ENCODE results near the gene S100A4.
A peak's percentile ranks its signal among the peaks of the same experiment; 100 is the strongest.

The S100A4 gene

DNA sequence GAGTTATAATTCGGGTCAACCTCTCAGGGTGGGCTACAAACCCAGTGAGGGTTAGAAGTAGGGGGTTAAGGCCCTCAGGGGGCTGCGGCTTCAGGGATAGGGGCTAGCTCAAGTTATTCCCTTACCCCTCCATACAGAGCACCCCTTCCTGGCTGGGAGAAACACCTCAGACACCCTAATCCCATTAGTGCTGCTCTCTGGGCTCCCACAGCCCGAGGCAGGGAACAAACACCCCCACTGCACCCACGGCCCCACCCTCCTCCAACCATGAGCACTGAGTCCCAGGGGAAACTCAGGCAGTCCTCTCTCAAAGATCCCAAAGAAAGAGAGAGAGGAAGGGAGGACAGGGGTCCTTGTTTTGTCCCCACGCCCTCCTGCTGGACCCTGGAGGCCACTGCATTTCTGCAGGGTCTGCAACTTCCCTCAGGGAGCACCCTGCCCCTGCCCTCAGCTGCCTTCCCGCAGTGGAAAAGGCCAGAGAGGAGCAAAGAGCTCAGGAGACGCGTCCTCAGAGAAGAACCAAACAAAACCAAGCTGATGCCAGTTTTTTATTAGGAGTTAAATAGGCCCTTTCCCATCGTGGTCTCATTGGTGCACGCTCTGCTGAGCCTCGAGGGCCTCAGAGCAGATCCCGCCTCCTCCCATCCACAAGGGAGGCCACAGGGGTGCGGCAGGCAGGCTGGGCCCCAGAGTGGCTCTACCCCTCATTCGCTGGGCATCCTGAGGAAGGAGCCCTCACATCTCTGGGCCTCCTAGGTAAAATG, 1.4 kb upstream of the S100A4 start:
- no peak for DNase-seq

DNA sequence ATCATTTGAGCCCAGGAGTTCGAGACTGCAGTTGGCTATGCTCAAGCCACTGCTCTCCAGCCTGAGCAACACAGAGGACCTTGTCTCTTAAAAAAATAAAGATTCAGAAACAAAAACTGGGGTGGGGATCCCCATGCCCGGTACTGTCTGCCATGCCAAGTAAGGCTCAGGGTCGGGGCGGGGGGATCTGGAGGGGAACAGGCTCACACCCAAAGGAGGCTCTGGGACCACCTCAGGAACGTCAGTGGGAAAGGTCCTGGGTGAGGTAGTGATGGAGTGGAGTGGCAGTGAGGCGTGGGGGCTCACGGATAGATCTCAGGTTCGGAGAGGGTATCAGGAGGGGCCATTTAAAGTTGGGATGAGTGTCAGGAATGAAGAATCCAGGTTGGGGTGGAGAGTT, 765 bp upstream of the S100A4 start:
- no peak for DNase-seq

DNA sequence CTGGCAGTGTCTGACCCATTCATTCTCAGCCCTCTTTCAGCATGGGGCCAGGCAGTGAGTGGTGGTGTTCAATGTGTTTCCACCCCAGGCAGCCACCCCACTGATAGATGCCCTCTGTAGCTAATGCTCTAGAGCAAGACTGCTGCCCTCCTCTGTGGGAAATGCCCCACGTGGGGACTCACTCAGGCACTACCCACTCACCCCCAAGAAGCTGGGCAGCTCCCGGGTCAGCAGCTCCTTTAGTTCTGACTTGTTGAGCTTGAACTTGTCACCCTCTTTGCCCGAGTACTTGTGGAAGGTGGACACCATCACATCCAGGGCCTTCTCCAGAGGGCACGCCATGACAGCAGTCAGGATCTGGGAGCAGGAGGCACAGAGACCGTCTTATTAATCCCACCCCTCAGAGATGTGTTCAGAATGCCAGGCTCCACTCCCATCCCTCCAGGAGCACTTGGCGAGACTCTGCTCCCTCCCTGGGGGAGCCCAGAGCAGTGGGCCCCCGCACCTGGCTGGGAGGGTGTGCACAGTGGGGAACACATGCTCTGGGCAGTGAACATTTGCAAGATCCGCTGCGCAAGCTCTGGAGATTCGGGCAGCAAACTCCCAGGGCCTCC, 1.0 kb downstream of the S100A4 start:
- DNase-seq: peak; percentile 26

DNA sequence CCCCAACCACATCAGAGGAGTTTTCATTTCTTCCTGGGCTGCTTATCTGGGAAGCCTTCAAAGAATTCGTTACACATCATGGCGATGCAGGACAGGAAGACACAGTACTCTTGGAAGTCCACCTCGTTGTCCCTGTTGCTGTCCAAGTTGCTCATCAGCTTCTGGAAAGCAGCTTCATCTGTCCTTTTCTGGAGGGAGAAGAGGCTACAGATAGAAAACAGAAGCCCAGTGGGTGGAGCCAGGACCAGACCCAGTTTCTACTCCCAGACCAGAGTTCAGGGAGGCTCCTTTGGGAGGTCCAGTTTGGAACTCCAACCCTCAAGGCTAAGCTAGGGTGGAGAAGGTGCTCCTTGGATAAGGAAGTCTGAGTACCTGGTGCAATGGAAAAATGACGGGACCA, 1.9 kb downstream of the S100A4 start:
- DNase-seq: no peak

DNA sequence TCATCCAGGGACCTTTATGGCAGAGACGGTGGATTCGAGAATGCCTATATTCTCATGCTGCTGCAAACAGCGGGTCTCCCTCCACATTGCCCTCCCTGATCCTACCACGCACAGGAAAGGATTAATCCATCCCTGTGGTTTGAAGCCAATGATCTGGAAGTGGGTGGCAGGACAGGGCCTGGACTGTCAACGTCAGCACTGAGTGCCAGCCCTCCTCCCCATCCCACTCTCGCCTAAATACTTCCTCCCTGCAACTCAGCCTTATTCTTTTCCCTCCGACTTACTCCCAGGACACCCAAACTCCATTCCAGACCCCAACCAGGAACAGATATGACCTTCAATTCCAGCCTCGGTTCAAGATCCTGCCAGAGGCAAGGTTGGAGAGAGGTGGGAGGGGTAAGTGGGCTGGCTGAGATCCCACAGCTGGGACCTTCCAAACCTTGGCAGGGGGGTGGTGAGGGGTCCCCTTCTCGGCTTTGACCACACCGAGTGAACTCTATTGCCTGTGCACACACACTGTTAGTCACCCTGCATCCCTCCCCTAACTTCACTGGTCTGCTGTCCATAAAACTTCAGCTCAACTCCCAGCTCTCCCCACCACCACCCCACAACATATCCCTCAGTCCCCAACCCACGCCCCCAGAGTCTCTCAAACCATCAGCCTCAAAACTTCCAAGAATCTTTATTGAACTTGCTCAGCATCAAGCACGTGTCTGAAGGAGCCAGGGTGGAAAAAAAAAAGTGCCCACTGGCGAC, 2.5 kb downstream of the S100A4 start:
- DNase-seq: no peak

DNA sequence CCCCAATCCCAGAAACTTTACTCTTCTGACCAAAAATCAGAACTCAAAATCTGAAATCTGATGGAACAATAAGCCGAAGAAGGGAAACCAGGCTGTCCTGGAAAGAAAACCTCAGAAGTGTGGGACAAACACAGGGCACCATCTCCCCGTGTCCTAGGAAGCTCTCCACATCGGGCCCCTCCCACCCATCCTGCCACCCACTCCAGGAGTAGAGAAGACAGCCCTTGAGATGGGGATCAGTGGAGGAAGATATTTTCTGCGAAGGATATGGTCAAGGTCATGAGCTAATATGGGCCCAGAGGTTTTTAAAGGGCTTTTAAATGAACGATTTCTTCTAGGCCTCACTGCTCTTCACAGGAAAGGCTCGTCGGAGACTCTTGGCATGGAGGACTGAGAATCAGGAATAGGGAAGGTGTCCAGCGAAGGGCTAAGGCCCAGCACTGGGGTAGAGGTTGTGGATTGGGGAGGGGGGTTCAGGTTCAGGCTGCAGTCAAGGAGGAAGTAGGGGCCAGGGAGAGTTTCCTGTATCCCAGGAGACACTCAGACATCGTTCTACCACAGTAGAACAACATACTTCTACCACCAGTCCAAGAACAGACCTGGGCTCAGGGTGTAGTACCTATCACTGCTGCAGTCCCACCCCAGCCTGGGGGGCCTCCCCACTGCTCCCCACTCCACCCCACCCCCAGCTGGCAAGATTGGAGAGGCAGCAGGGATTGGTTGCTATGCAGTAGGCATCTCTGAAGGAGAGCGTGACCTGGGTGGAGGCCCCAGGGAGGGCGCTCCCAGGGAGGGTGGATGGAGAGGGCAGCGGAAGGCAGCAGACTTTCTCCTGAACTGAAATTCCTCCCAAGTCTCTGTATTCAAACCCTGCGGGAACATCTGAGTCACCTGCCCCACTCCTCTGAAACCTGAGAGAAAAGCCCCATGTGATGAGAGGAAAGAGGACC, 3.7 kb downstream of the S100A4 start:
- no peak for DNase-seq

DNA sequence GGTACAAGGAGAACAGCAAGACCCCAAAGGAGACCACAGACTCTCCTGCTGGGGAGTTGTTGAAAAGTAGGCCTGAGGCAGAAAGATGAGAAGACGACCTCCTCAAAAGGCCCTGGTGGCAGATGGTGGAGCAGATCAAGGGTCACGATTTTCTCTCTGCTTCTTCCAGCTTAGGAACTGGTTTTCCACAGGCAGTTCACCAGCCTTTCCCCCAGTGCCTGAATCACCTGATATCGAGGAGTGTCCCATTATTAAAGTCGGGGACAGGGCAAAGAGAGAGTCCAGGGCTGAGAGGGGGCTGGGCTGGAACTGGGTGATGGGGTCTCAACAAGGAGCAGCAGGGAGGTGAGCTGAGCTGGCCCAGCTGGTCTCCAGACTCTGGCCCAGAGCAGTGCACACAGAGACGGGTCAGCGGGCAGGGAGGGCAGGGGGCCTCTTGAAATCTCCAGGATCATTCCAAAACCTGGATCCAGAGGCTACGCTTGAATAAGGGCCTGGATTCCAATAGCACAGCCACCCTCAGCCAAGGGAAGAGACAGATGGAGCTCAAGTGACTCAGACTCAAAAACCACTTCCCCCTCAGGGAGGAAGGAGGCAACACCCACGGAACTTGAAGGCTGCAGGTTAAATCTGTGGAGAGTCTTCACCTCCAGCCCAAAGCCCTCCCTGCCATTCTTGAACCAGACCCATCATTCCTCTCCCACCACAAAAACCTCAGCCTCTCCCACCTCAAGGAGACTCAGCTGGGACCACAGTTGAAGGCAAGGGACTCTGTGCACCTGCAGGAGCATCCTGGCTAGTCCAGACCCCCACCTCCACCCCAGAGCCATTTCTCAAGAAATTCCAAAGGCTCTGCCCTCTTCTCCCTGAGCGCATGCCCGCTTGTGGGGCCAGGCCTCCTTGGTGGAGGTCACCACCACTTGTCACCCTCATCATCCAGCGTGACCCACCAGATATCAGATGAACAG, 4.9 kb downstream of the S100A4 start, which contains the start of gene S100A5:
S100A5 (minus strand) TSS at position 541 of the 968 bp plus-strand sequence. CDS start 743 bp downstream, outside the sequence.
- DNase-seq: peak; percentile 76

DNA sequence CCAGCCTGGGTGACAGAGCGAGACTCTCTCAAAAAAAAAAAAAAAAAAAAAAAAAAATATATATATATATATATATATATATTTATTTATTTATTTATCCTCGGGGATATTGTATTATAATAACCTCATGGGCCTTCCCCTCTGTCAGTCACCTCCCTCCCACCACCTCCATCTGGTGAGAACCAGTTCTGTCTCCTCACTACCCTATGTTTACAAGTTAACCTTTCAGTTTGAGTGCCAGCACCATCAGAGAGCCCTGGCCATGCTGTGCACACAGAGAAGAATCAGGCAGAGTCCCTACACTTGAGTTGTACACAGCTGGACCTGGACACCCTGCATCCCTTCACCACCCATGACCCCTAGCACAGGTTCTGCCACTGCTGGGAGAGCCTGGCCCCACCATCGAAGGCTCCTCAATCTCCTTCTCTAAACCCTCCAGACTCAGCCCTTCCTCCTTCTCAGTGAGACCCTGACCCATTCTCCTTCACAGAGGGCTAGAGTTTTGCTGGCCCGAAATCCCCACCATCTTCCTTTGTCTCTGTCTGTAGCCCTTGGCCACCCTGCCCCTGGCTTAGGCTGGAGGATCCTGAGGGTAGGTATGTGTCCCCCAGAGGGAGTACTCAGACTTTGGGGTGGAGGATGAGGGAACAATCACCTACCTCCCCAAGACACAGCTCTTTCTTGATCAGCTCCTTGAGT, 6.1 kb downstream of the S100A4 start:
- no peak for DNase-seq

DNA sequence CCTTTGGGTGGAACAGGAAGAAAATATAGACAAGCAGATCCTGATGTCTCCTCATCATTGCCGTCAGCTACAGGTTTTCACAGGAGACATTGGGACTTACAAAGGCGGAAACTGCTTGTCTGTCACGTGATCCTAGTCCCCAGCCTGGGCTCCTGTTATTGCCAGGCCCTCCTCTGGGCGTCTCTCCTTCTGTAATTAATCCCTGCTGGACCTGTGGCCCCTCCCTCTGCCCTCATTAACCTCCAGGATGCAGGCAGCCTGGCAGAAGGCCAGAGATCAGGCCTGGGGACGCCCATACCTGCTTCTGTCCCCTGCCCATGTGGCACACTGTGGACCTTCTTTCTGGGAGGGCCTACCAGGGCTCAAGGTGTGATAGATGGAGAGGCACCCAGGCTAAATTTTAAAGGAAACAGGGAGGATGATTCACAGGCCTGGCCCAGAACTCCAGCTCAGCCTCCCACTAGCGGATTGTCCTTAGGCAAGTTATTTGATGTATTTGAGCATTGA, 7.2 kb downstream of the S100A4 start:
- DNase-seq: no peak

DNA sequence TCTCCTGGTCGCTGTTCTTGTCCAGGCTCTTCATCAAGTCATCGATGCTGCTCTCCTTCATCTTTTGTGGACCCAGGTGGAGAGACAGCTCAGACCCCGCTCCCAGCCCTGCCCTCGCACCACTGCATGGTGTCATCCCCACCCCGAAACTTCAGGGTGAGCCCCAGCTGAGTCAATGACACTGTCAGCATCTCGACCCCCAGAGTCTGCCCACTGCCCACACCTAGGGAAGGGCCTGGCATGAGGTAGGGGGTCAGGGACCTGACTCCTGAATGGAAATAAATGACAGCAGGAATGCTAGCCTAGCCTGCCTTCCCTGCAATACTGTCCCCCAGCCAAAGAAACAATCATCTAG, 8.3 kb downstream of the S100A4 start:
- no peak for DNase-seq

DNA sequence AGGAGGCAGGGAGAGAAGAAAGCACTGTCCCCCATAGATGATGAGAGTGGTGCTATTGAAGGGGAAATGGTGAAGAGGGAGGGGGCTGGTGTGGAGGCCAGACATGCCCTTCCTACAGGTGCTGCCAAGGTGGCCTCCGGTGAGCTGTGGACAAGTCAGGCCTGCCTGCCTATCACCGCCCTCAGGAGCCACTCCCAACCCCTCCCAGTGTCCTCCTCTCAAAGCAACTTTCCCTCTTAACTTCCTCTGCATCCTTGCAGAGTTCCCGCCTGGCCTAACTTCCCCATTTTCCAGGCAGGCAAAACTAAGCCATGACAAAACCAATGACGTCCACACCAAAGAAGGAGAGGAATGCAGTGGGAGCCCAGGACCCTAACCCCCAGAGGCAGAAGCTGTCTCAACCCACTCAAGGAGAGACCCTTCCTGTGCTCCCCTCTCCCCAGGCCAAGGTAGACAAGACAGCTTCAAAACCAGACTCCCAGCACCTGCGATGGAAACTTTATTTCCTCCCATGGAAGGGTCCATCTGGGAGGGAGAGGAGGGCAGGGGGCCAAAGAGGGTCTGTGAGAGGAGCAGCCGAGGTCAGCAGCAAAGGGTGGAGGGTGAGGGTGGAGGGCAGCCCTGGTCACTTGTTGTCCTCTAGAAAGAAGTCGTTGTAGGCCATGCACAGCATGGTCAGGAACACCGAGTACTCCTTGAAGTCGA, 8.8 kb downstream of the S100A4 start:
- DNase-seq: no peak

DNA sequence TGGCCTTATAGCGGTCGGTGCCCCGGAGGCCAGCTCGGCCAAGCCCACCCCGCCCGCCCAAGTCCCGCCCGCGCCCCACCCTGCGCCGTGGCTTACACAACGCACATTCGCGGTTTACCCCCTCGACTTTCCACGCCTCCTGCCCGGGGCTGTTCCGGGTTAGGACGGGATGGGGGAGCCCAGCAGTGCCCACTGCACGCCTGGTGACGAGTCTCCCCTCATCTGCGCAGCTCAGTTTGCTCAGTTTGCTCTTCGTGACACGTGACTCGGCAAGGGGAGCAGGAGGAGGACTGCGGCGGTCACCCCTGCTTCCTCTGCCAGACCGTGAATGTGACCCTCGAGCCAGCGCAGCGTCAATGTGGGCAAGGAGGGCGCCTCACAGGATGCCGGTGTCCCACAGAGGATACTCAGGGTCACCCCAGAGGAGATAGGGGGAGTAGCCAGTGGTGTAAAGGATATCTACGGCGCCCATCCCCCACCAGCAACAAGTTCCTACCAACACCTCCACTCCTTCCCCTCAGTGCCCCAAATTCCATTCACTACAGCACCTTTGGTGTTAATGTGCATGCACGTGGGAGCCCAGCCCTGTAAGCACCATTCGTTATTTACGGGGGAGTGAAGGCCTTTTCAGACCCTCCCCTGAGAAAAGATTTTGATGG, 9.5 kb downstream of the S100A4 start:
- DNase-seq: peak; percentile 85

DNA sequence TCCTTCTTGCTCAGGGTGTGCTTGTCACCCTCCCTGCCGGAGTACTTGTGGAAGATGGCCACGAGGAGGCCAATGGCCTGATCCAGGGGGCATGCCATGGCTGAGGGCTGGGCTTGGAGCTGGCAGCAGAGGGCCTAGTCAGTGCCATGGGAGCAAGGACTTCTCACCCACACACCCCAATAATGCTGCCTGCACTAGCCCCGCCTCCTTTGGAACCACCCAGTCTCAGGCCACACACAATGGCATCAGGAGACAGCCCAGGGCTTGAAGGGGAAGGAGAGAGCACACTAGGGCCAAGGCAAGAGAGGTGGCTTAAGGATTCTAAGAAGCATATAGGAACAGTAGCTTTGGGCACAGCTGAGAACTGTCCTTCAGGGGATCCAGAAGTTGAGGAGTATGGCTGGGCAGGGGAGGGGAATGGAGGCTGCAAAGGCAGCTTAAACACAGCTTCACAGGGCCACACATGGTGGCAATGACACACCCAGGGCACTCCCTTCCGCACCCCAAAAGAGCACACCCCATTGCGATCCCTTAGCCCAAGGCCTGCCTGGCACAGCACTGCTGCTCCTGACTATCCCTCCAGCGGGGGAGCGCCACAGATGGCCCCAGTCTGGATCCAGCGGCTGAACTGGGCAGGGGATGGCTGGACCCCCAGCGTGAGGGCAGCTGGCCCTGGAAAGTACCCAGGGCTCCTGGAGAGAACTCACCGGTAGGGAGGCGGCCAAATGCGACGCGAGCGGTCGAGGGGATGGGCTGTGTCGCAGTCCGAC, 10.2 kb downstream of the S100A4 start, which contains the start of gene S100A6:
S100A6 (minus strand) TSS at position 750 of the 770 bp plus-strand sequence; CDS start at position 98, 652 bp downstream.
- peak; percentile 65 for DNase-seq

DNA sequence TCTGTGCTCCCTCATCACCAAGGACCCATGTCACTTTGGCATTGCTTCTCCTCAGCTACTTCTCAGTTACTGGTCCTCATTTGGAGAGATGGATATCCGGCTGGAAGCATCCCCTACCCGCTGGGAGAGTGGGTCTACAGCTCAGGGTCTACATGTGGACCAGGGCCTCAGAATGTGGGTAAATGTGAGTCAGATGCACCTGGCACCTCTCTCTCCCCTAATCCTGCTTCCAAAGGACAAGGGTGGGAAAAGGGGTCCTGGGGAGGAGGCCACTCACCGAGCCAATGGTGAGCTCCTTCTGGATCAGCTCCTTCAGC, 10.7 kb downstream of the S100A4 start:
- DNase-seq: no peak

DNA sequence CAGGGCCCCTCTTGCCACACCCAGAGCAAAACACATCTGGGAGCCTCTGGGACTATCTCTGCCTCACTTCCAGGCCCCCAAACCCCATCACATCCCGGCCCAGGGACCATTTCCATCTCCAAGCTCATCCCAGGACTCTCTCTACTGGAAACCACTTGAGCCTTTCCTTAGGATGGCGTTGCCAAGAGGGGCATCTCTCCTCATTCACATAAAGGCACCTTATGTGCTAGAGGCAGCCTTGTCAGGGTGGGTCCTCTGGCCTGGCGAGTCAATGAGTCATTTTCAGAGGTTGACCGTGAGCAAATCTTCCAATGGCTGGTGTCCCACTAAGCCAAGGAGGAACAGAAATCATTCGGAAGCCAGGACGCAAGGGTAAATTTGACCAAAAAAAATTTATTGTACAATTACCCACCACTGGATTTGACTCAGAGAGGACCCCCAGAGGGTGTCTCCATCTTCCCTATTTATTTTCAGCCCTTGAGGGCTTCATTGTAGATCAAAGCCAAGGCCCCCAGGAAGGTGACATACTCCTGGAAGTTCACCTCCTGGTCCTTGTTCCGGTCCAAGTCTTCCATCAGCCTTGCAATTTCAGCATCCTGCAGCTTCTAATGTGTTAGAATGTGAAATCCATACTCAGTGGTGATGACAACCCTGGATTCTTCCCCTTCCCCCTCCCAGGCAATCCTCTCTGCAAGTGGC, 11.2 kb downstream of the S100A4 start:
- DNase-seq: no peak

DNA sequence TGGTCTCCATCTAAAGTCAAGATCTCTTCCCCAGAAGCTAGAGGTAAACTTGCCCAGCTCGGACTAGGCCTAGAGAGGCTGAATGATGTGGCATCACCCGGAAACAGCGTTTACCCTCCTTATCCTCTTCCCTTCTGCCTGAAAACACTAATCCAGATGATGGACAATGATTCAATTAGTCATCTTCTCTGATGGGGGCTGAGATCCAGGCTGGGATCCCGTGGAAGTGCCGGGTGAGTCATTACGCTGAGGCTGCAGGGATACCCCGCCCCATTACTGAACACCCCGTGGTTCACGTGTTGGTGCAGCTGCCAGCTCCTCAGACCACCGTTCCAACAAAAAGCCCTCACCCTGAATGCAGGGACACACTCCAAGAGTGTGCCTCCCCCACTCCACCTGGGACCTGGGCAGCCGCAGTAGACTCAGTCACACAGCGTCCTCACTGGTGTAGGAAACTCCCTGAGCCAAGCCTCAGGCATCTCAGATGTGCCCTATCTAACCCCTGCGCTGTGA, 11.9 kb downstream of the S100A4 start:
- no peak for DNase-seq

DNA sequence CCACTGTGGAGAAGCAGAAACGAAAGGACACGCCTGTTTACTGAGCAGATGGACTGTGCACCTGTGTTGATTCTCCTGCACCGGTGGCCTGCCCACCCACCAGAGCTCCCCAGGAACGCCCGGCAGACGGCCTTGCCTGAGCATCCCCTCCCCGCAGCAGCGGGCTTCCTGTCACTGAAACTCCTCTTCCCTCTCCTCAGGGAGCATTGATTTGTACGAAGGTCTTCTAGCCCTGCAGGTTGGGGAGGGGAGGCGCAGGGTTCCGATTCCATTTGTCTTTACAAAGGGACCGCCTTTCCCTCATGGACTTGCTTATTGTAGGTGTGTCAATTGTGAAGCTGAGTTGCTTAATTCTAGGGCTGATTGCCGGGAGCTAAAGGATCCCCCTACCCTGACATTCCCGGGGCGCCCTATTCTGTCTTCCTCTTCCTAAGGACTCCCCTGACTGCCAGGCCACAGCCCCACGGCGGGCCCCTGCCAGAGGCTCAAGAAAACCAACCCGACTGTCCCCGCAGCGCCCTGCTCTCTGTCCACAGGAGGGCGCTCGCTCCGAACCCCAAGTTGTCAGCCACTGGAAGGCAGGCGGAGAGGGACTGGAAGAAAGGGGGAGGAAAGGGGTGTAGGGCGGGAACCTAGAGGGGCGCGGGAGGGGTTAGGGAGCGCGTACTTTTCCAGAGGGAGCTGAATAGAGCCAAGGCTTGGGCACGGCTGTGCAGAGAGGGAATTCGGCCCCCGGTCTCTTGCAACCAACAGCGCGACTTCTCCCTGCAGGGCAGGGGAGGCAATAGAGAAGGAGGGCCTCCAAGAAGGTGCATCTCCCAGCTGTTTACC, 12.6 kb downstream of the S100A4 start:
- DNase-seq: peak; percentile 84
